Measurements from ENCODE around the gene RAB17. TPM values are rescaled to one million over a fixed set of nuclear protein-coding genes. Genes with fewer than 3 reads are reported as not detected.

Gene RAB17
- total RNA-seq, 4 donors from 2014 or later: 0.26 to 4.6 (median 4.0) TPM

DNA sequence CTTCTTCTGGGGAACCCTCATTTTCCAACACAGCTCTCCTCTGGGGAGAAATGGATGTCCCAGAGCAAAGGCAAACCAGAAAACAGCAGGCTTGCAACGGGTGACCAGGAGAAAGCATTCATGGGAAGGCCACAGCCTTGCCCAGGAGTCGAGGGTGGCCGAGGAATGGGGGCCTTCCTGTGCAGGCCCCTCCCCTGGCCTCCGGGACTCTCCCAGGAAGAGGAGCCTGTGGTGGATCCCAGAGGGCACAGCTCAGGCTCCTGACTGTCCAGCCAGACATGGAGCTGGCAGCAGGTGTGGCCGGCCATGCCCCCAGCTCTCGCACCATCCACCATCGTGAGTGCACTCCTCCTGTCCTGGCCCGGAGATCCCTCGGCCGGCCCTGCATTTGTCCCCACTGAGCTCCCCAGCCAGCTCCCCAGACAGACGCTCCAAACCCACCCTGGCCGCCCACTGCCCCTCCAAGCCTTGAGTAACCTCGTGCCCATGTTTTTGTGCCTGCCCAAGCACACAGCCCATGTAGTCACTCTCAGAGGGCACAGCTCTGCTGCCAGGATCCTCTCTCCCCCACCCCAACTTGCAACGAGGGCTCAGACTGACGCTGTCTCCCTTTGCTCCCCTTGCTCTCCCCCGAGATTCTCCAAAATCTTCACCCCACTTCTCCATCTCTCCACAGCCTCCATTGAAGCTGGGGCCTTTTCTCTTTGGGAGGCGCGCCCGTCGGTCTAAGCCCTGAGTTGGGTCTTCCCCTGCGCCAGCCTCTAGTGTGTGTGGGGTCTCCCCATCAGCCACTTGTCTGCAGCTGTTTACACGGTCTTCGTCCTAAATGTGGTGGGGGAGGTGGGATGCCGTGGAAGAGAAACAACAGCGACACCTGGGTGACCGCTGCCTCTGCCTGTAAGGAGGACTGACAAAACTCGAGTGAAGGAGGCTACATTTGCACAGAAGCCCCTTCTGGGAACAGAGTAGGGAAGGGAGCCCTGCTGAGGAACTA is 14.4 kb downstream of the RAB17 start:
- no peaks in the 10 kb centered on the region for H3K27me3 ChIP-seq
- H3K27ac ChIP-seq: no peak overlapping the region
- peaks cover 0 to 8% of the 10 kb centered on the region in 2 donors for H3K4me1 ChIP-seq
- no peaks in the 10 kb centered on the region for H3K9me3 ChIP-seq
- no peaks in the 10 kb centered on the region for H3K36me3 ChIP-seq
- no peak for DNase-seq
- intact Hi-C loops (cut with DNase I; ENCODE audit: low total_unique reads): loop anchor here (10.0 kb wide), 1 partner anchor 451 kb away; no protein-coding TSS in a partner anchor
- no peak overlapping the region for H3K4me3 ChIP-seq
- TF ChIP-seq, protein P1, sequence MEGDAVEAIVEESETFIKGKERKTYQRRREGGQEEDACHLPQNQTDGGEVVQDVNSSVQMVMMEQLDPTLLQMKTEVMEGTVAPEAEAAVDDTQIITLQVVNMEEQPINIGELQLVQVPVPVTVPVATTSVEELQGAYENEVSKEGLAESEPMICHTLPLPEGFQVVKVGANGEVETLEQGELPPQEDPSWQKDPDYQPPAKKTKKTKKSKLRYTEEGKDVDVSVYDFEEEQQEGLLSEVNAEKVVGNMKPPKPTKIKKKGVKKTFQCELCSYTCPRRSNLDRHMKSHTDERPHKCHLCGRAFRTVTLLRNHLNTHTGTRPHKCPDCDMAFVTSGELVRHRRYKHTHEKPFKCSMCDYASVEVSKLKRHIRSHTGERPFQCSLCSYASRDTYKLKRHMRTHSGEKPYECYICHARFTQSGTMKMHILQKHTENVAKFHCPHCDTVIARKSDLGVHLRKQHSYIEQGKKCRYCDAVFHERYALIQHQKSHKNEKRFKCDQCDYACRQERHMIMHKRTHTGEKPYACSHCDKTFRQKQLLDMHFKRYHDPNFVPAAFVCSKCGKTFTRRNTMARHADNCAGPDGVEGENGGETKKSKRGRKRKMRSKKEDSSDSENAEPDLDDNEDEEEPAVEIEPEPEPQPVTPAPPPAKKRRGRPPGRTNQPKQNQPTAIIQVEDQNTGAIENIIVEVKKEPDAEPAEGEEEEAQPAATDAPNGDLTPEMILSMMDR (IDR thresholded peaks at IDR 0.05): no peak
- TF ChIP-seq POLR2A (IDR thresholded peaks at IDR 0.05): no peak

DNA sequence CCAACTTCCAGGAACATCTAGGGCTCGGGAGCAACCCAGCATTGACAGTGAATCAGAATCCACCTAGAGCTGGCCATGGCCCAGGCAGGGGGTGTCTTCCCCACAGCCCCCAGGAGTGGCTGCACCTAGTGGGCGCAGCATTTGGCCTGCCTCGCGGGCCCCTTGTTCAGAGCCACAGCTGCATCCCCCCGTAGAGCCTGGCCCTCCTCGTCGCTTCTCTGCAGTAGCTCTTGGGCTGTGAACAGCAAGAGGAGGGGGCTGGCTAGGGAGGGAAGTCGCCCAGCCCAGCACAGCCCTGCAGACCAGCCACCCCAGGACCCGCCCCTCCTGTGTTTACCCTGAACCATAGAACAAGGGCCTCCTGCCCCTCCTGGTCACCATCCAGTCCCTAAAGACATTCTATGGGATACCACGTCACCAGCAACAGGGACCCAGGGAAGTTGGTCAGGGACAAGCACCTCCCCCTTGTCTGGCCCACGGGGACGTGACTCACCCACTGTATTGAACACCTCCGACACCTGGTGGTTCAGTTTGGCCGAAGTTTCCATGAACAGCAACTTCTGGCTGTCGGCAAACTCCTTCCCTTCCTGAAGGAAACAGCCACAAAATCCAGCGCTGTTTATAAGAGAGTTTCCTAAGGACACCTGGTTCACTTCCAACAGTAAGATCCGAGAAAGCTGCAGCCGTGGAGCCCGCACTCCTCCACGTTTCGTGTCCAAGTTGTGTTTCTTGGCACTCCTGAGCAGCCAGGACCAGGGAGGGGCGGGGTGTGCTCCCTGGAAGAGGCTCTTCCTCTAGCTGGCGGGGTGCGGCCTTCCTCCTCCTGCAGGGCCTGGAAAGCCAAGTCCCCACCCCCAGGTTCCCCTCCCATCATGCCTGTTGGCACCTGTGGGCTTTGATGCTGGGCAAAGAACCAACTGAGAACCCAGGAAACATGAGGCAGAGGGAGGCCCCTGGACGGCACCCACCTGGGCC is 15.4 kb downstream of the RAB17 start:
- Histone ChIP-seq H3K4me3 (no peak overlapping the region), H3K9me3 (no peaks in the 10 kb centered on the region), H3K4me1 (peaks cover 0 to 8% of the 10 kb centered on the region in 2 donors), H3K27me3 (no peaks in the 10 kb centered on the region), H3K36me3 (no peaks in the 10 kb centered on the region), H3K27ac (peak overlapping the region in 1 of 2 donors; percentile 18)
- no peak for TF ChIP-seq POLR2A (IDR thresholded peaks at IDR 0.05)
- TF ChIP-seq, protein P1 (IDR thresholded peaks at IDR 0.05): no peak
- intact Hi-C loops (cut with DNase I; ENCODE audit: low total_unique reads): loop anchor here (5.0 to 10.0 kb wide), 2 partner anchors 63 to 450 kb away; no protein-coding TSS in a partner anchor
- peak; percentile 53 to 60 for DNase-seq

DNA sequence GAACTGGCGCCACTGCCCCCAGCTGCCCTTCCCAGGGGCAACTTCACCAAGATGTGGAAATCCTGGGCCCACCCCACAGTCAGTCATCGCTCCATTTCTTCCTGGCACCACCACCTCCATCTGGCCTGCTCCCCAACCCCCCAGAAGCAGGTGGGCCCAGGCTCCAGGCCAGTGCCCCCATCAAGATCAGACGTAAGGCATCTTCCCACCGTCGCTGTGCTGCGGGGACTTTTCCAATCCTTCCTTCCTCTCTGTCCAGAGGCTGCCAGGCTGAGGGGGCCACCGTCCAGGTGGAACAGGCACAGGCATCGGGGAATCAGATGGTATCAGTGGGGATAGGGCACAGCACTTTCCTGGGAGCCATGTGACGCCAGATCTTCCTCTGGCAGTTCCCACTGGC is 16.1 kb downstream of the RAB17 start:
- Histone ChIP-seq H3K27me3 (no peaks in the 10 kb centered on the region), H3K4me3 (no peak overlapping the region), H3K36me3 (no peaks in the 10 kb centered on the region), H3K27ac (no peak overlapping the region), H3K4me1 (peaks cover 0 to 8% of the 10 kb centered on the region in 2 donors), H3K9me3 (no peaks in the 10 kb centered on the region)
- no peak for DNase-seq
- intact Hi-C loops (cut with DNase I; ENCODE audit: low total_unique reads): loop anchor here (5.0 to 10.0 kb wide), 2 partner anchors 62 to 450 kb away; no protein-coding TSS in a partner anchor
- TF ChIP-seq, protein P1 (IDR thresholded peaks at IDR 0.05): no peak
- no peak for TF ChIP-seq POLR2A (IDR thresholded peaks at IDR 0.05)

DNA sequence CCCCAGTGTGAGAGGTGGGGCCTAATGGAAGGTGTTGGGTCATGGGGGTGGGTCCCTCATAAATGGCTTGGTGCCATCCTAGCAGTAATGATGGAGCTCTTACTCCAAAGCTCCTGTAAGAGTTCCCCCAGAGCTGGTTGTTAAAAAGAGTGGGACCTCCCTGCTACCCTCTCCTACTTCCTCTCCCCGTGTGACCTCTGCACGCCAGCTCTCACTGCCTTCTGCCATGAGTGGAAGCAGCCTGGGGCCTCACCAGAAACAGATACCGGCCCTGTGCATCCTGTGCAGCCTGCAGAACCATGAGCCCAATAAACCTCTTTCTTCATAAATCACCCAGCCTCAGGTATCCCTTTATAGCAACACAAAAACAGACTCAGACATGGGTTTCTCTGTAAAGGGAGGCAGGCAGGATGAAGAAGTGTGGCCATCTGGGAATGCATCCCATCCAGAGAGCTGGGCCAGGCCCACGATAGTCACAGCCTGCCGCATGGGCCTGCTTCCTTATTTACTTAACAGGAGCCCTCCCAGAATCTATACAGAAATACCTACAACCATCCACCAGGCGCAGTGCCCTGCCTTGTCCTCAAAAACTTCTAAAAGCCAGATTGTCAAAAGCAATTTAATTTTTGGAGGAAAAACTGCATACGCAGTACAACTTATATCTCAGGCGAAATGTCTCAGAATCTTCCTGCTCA is 16.7 kb downstream of the RAB17 start:
- Histone ChIP-seq H3K4me1 (peaks cover 0 to 8% of the 10 kb centered on the region in 2 donors), H3K4me3 (no peak overlapping the region), H3K27ac (no peak overlapping the region), H3K27me3 (no peaks in the 10 kb centered on the region), H3K9me3 (no peaks in the 10 kb centered on the region), H3K36me3 (no peaks in the 10 kb centered on the region)
- TF ChIP-seq, protein P1 (IDR thresholded peaks at IDR 0.05): no peak
- no peak for TF ChIP-seq POLR2A (IDR thresholded peaks at IDR 0.05)
- DNase-seq: no peak
- intact Hi-C loops (cut with DNase I; ENCODE audit: low total_unique reads): loop anchor here (5.0 to 10.0 kb wide), 2 partner anchors 62 to 449 kb away; no protein-coding TSS in a partner anchor

All from uterus (tissue), 4 donors.